Brain microvascular endothelial cell (primary cell): Measurements from ENCODE around the gene ADNP.

Experiments
- DNase-seq: peaks from one replicate; pipeline ENCODE4 v3.0.0-alpha.2; 2020
- H3K27ac ChIP-seq: fragments of 250-450 bp; sonication (Bioruptor Pico); 2 replicates; pipeline ENCODE4 v1.5.1; 2020; ENCODE audit warnings: mild to moderate bottlenecking, moderate library complexity
- H3K27me3 ChIP-seq: fragments of 250-450 bp; sonication (Bioruptor Pico); replicated peaks from 2 replicates; pipeline ENCODE4 v1.5.1; 2020; ENCODE audit warnings: mild to moderate bottlenecking
- H3K36me3 ChIP-seq: fragments of 250-450 bp; sonication (Bioruptor Pico); replicated peaks from 2 replicates; pipeline ENCODE4 v1.5.1; 2020; ENCODE audit warnings: mild to moderate bottlenecking
- H3K4me3 ChIP-seq: 2 replicates; pipeline ENCODE4 v1.5.1; 2011; ENCODE audit warnings: low read depth, mild to moderate bottlenecking, control low read depth, low read length, moderate library complexity
- in situ Hi-C: cut with HindIII; loops from 2 replicates; pipeline ENCODE4 v1.10.0; 2017; ENCODE audit warnings: low sequenced_read_pairs, low pct_ligation_motif_present
- TF ChIP-seq, protein P1 (sequence below): IDR thresholded peaks from 2 replicates; pipeline ENCODE4 v1.5.1; 2011; ENCODE audit warnings: low read depth, mild to moderate bottlenecking, moderate library complexity, low read length, control low read depth, inconsistent platforms; ENCODE audit errors: missing control alignments

Gene ADNP

DNA sequence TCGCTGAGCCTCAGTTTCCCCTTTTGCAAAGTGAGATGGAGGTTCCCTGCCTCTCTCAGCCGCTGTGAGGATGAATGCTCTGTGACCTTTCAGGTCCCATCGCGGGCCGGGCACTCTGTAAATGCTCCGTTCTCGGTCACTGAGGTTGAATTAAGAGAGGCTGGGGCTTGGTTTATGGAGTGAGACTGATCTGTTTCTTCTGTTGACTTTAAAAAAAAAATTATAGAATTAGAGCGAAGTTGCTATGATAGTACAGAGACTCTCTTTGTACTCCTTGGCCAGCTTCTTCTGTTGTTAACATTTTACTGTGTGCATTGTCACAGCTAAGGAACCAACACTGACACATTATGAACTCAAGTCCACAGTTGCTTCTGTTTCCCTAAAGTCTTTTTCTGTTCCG is 64.4 kb downstream of the ADNP start:
- in situ Hi-C loops = no loop called here
- TF ChIP-seq, protein P1, sequence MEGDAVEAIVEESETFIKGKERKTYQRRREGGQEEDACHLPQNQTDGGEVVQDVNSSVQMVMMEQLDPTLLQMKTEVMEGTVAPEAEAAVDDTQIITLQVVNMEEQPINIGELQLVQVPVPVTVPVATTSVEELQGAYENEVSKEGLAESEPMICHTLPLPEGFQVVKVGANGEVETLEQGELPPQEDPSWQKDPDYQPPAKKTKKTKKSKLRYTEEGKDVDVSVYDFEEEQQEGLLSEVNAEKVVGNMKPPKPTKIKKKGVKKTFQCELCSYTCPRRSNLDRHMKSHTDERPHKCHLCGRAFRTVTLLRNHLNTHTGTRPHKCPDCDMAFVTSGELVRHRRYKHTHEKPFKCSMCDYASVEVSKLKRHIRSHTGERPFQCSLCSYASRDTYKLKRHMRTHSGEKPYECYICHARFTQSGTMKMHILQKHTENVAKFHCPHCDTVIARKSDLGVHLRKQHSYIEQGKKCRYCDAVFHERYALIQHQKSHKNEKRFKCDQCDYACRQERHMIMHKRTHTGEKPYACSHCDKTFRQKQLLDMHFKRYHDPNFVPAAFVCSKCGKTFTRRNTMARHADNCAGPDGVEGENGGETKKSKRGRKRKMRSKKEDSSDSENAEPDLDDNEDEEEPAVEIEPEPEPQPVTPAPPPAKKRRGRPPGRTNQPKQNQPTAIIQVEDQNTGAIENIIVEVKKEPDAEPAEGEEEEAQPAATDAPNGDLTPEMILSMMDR = no peak
- Histone ChIP-seq H3K27me3 (no peaks in the 10 kb centered on the region), H3K36me3 (no peaks in the 10 kb centered on the region), H3K27ac (no peak overlapping the region), H3K4me3 (no peak overlapping the region)
- no peak for DNase-seq

DNA sequence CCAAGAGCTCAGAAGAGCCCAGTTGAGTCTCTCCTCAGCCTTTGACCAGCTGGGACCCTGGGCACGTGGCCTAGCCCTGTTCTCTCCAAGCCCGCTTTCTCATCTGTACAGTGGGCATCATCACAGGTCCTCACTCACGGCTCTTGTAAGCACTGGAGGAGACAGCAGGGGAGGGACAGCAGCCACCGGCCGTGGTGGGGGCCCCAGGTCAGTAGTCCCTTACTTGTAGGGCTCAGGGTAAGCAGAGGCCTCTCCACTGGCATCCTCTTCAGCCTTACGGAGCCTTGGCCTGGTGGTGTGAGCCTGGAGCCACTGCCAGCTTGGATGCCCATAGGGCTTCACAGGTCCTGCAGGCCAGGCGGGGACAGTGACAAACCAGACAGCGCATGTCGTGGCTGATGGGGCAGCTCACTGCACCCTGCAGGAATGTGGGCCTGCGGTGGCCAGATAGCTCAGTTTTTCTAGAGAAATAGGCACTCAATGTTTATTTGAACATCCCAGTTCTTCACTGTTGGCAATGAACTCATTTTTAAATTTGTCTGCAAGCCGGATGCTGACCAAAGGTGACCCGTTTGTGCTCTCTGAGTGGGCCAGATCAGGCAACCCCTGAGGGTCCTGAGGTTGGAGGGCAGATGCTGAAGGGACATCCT is 65.1 kb downstream of the ADNP start:
- in situ Hi-C loops = no loop called here
- Histone ChIP-seq H3K4me3 (no peak overlapping the region), H3K36me3 (no peaks in the 10 kb centered on the region), H3K27ac (no peak overlapping the region), H3K27me3 (no peaks in the 10 kb centered on the region)
- DNase-seq = no peak
- TF ChIP-seq, protein P1 = no peak

DNA sequence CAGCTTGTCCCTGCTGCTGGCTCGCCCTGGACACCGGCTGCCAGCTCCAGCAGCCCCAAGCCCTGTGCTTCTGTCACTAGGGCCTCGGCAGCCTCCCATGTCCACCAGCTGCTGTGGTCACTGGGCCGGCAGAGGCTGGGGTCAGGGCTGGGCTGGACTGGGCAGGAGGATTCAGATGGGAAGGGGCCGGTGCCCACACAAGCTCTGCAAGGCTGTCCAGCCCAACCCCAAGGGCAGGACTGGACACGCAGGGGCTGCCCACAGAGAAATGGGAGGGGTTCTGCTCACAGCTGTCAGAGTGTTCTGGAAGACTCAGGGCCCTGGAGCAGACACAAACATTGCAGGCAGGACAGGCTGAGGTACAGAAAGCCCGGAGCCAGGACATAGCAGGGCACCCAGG is 65.6 kb downstream of the ADNP start:
- H3K27ac ChIP-seq = no peak overlapping the region
- no peaks in the 10 kb centered on the region for H3K36me3 ChIP-seq
- TF ChIP-seq, protein P1 = no peak
- H3K27me3 ChIP-seq = no peaks in the 10 kb centered on the region
- in situ Hi-C loops = no loop called here
- no peak for DNase-seq
- H3K4me3 ChIP-seq = no peak overlapping the region

DNA sequence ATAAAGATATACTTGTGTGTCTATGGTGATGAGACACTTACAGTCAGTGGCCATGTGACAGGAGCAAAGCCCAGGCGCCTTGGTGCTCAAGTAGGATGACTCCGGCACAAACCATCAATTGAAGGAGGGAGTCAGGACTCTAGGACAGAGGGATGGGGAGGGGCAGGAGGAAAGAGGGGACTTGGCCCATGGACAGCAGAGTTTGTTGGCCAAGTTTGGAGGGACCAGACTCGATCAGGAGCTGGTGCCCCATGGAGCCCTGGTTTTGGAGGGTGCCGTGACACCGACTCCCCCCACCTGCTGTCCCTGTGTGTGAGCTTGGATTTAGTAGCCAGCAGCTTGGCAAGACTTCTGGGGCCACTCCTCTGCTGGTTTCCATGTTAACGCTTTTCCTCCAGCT is 66.1 kb downstream of the ADNP start:
- Histone ChIP-seq H3K27me3 (no peaks in the 10 kb centered on the region), H3K4me3 (no peak overlapping the region), H3K36me3 (no peaks in the 10 kb centered on the region), H3K27ac (no peak overlapping the region)
- DNase-seq = no peak
- TF ChIP-seq, protein P1 = no peak
- in situ Hi-C loops = no loop called here

DNA sequence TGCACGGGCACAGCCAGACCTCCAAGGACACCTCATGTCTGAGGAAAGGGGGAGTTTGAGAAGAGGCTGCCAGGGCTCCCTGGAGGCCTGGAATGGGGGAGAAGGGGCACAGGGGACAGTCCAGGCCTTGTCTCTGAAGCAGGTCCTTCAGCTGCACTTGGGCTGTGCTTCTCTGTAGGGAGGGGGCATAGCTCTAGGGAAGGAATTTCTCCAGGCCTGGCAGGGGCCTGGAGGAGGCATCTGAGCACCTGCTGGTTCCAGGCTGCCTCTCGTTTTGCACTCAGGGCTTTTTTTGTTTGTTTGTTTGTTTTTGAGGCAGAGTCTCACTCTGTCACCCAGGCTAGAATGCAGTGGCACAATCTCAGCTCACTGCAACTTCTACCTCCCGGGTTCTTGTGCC is 68.7 kb downstream of the ADNP start:
- in situ Hi-C loops = no loop called here
- H3K27me3 ChIP-seq = no peaks in the 10 kb centered on the region
- no peaks in the 10 kb centered on the region for H3K36me3 ChIP-seq
- no peak overlapping the region for H3K27ac ChIP-seq
- H3K4me3 ChIP-seq = no peak overlapping the region
- TF ChIP-seq, protein P1 = no peak
- DNase-seq = no peak

DNA sequence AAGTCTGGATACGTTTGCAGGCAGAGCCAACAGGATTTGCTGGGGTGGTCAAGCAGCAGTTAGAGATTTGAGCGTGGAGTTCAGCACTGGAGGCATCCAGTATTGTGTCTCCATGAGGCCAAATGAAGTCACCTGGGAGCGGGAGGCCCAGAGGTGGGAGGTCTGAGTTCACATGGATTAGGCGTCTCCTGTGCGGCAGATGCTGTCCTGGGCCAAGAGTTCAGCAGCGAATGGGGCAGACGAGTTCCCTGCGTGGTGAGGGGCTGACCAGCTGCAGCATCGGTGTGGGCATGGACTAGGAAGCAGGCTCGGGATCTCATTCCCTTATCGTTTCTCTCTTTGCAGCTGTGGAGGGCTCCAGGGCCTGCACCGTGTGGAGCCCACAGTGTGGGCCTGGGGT is 70.2 kb downstream of the ADNP start:
- TF ChIP-seq, protein P1 = no peak
- Histone ChIP-seq H3K27ac (no peak overlapping the region), H3K36me3 (no peaks in the 10 kb centered on the region), H3K27me3 (no peaks in the 10 kb centered on the region), H3K4me3 (no peak overlapping the region)
- in situ Hi-C loops = no loop called here
- no peak for DNase-seq
